NCI-H146 (cell line): Measurements from ENCODE around the gene NLK.

Source experiments
- DNase-seq: peaks from one replicate; lab custom pipeline; 2025; lab: John Stamatoyannopoulos, UW

NLK gene

GRCh38 chr17:28113269-28113668 lies 70.8 kb downstream of the NLK start:
- DNase-seq, result no peak

- no peak for DNase-seq
Measured at GRCh38 chr17:28115046-28115445, 72.6 kb downstream of the NLK start.

GRCh38 chr17:28117304-28117703 lies 74.8 kb downstream of the NLK start:
- no peak for DNase-seq

- DNase-seq, result no peak
Measured at GRCh38 chr17:28118362-28118761, 75.9 kb downstream of the NLK start.

GRCh38 chr17:28119046-28119445 lies 76.6 kb downstream of the NLK start:
- DNase-seq, result no peak

- no peak for DNase-seq
Measured at GRCh38 chr17:28119560-28119959, 77.1 kb downstream of the NLK start.

- DNase-seq, result no peak
Measured at GRCh38 chr17:28120766-28121165, 78.3 kb downstream of the NLK start.

- DNase-seq, result no peak
Measured at GRCh38 chr17:28124962-28125361, 82.5 kb downstream of the NLK start.

DNA sequence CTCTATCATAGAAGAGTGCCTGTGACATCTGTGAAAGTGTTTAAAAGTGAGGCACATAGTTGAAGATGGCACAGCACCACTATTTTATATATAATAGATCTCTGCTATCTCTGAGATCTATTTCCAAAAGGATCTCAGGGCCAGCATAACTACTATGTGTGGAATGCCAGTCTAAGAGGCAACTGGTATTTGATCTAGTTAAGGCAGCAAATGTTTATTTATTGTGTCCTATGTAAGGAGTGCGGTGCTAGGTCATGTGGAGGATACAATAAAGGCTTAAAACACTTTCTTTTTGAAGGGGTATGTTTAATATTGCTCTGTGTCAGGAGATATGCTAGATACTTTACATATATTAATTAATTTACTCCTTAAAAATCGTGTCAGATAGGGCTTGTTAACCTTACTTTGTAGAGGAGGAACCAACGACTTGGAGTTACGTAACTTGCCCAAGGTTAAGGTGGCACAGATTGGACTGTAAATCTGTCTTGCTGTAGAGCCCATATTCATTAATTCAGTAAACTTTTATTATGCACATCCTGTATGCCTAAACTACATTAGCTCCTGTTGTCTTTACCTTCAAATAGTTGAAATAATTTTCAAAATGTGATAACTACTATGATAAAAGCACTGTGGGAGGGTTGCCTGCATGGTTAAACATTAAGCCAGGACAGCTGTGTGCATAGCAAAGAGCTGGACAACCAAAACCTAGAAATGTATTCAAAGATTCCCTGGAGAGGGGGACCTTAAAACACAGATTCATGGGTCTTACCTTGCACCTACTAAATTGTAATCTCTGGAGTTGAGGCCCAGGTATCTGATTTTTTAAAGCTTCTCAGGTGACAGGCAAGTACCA lies 83.3 kb downstream of the NLK start:
- no peak for DNase-seq

- no peak for DNase-seq
Measured at GRCh38 chr17:28127196-28127595, 84.7 kb downstream of the NLK start.

DNA sequence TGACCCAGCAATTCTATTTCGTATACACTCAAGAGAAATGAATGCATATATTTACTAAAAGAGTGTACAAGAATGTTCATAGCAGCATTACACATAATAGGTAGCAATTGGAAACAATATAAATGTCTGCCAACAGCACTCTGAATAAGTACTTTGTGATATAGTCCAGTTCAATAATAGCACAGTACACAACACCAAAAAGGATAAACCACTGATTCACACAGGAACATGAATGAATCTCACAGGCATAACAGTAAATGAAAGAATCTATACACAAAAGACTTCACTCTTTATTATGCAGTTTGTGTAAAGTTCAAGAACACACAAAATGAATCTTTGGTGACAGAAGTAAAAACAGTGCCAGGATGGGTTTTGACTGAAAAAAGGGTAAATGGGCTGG lies 86.3 kb downstream of the NLK start:
- DNase-seq, result no peak

- DNase-seq, result no peak
Measured at GRCh38 chr17:28130472-28130871, 88.0 kb downstream of the NLK start.

GRCh38 chr17:28131599-28131998 lies 89.1 kb downstream of the NLK start:
- DNase-seq, result no peak

- no peak for DNase-seq
Measured at GRCh38 chr17:28133562-28133970, 91.1 kb downstream of the NLK start.

DNA sequence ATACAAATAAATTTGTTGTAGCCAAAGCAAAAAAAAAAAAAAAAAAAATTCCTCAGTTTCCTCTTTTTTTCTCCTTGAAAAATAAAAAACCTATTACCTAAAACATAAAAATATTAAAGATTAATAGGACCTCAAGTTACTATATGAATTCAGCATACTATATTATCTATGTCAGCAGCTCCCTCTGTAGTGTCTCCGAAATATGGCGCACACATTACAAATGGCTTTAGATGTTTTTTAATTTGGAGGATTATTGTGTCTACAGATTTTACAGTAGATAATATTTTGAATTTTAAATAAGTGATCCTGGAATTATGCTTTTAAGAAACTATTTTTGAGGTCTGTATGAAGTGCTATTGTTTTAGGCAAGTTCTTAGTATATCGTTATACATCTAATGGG lies 94.4 kb downstream of the NLK start:
- DNase-seq, result no peak

GRCh38 chr17:28139822-28140221 lies 97.3 kb downstream of the NLK start:
- no peak for DNase-seq

DNA sequence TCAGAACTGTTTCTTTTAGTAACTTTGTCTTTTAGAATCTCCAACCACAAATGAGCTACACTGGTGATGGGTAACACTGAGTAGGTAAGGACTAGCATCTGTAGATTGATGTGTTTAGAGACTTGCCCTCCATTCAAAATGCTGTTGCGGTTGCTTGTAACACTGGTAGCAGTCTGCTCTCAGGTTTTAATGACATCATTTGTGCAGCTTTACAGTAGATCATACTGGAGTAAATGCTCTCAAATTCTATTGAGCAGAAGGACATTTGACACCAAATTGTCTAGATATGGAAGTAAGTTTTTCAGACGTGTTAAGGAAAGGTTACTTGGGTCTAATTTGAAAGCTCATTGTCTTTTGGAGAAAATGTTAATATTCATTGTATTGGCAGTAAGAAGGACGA lies 98.8 kb downstream of the NLK start:
- DNase-seq, result no peak

GRCh38 chr17:28141773-28142172 lies 99.3 kb downstream of the NLK start:
- DNase-seq, result no peak

DNA sequence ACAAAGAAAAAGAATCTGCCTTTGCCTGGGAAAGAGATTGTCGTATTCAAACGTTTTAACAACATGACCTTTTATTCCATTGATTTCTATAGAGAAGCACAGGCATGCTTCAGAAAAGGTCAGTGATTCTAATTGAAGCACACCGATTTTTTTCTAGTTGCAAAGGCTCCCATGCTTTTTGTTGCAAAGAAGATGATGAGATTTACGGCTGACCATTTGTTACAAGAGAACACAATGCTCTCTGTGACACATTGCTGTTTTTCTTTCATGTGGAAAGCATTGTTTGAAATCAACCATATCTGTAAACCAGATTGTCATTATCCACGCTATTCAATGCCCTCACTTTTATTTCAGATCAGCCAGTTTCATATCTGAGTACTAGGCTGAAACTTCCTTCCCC lies 99.8 kb downstream of the NLK start:
- DNase-seq, result no peak

DNA sequence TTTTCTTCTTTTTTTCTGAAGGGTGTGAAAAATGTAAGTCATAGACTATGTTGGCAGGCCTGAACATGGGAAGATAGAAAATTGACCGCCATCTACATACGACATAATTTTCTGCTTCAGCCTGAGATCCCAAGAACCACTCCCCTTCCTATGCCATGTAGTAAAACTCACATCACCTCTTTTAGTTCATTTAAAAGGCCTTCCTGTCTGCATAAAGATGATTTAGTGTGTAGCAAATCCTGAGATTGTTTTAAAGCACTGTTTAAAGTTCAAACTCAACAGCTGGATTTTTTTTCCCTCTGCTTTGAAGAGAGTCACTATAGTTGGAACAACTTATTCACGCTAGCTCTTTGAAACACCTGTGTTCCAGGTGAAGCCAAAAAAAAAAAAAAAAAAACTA lies 101.5 kb downstream of the NLK start:
- DNase-seq, result no peak

DNA sequence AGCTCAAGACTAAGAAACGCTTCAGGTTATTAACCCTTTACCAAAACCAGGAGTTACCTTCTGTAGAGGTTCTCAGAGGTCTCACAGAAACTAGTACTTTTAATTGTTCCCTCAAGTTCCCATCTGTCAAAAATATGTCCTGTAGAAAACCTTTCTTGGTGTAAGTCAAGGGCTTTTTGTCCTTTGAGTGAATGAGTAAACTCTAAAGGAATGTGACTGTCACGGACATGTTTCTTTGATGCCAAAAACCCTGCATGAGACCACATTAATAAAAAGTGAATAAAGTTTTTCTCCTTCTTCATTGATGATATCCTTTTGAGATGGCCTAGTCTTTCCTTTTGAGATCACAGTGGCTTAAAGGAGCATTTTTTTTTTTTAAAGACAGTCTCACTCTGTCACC lies 102.9 kb downstream of the NLK start:
- no peak for DNase-seq

DNA sequence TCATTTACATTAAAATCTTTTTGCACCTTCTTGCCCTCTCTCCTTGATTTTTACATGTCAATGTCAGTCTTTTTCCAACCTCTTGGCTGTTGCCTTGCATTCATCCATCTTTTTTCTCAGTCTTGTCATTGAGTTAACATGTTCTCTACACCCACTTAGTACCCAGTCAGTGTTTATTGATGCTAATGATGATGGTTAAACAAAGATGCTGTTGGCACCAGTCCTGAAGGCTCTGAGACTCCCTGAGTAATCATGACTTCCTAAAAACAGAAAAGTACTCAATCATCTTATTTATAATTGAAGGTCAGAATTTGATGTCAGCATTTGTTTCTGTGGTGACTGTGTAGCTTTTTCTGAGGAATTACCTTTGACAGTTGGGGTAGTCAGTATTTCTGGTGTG lies 104.5 kb downstream of the NLK start:
- DNase-seq, result no peak

DNA sequence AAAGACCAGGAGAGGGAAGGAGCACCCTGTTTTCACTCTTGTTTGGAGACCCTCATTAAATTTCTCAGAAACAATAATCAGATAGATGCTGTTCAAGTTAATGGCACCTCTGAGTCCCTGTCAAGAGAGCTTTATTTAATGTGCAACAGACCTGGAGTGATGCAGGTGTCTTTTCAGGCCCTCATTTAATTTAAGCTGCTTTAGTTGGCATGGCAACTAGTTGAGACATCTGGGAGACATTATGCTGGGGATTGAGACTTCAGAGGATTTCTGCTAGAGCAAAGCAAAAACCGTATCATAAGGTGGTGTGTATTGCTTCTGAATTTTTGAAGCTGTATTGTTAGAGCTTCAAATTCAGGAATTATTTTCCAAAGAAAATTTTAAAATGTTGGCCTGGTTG lies 108.5 kb downstream of the NLK start:
- peak; percentile 14 for DNase-seq

DNA sequence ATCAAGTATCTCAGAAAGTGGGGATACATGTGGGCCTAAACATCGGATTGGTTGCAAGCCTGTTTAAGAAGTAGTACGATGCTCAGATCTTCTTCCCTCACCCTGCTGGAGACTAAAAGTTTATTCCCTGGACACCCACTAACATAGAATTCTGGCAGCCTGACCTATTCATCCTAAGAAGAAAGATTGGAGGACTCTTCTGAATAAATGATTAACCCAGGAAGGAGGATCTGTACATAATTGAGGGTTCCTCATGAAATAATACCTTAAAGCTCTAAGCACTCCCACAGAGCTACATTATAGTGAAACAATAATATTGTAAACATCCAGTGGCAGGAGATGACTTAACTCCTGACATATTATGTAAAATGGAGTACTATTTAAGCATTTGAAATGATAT lies 111.7 kb downstream of the NLK start:
- DNase-seq, result peak; percentile 13
